ENCODE data around the gene UBE2H. TPM values are rescaled to one million over a fixed set of nuclear protein-coding genes. Genes with fewer than 3 reads are reported as not detected.
A peak's percentile ranks its signal among the peaks of the same experiment; 100 is the strongest.

The UBE2H gene
- total and polyA plus RNA-seq, 4 donors = 11.9 to 84.2 (median 23.7) TPM

- TF ChIP-seq CTCF (IDR thresholded peaks at IDR 0.05; ENCODE audit: low read depth, low read length, missing input control) = no peak
These were observed 2.4 kb downstream of the UBE2H start (continued) for GRCh38 chr7:129950191-129950932.

DNA sequence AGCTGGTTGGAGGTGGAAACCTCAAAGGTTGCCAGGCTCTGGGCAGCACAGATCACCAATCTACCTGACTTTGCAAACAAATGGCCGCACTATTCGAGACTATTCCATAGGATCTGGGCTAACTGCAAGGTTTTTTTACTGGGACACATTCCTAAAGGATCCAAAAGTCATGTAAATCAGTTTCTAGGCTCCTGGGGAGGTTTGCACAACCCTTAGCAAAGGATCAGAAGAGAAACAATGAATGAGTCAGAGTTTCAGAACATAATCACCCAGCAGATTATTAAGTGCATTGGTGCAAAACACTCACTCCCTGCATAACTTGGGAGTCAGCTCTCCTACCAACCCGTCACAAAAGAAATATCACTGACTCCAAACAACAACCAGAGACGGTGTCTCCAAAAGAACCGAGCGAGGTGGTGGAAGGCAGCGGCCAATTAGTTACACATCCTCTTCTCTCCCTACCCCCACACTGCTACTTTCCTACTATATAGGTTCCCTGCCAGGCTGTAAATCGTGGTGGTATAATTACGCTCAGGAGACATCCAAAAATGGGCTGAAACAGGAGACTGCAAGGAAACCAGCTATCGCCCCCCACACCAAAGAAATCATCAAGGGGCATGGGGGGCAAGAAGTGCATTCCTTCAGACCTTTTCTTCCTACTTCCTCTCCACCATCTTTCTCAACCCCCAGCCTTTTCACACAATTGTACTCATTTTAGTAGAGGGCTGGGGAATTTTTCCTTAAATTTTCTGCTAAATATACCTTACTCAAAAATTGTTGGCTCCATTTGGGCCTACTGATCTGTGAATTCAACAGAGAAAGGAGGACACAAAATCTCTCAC is 3.2 kb downstream of the UBE2H start:
- H3K9me3 ChIP-seq (ENCODE audit: control insufficient read depth in 4 of 4, low read length in 3 of 4) = no peaks in the 10 kb centered on the region
- peak overlapping the region; percentile 35 to 55 (median 39) for H3K4me3 ChIP-seq (ENCODE audit: low read depth in 1 of 3, low read length in 3 of 3)
- WGBS = 13% methylated on average over 10 of the region's 10 CpGs
- H3K9ac ChIP-seq (ENCODE audit: low read depth in 1 of 2, low read length in 2 of 2) = peak overlapping the region; percentile 90 to 92
- no peaks in the 10 kb centered on the region for H3K27me3 ChIP-seq (ENCODE audit: control insufficient read depth in 4 of 4, insufficient read depth in 4 of 4, low read length in 3 of 4)
- H3K36me3 ChIP-seq (ENCODE audit: control insufficient read depth in 4 of 4, insufficient read depth in 3 of 4, low read depth in 1 of 4, low read length in 3 of 4) = no peaks in the 10 kb centered on the region
- TF ChIP-seq HNF4G (IDR thresholded peaks at IDR 0.05) = no peak
- no peak for TF ChIP-seq NR2F2 (IDR thresholded peaks at IDR 0.05)
- peak in 1 of 2 donors; percentile 60 for TF ChIP-seq JUND (IDR thresholded peaks at IDR 0.05)
- peak; percentile 1 for TF ChIP-seq SP1 (IDR thresholded peaks at IDR 0.05)
- TF ChIP-seq EGR1 (IDR thresholded peaks at IDR 0.05; ENCODE audit: low read depth in 2 of 2) = no peak
- TF ChIP-seq, protein P1, sequence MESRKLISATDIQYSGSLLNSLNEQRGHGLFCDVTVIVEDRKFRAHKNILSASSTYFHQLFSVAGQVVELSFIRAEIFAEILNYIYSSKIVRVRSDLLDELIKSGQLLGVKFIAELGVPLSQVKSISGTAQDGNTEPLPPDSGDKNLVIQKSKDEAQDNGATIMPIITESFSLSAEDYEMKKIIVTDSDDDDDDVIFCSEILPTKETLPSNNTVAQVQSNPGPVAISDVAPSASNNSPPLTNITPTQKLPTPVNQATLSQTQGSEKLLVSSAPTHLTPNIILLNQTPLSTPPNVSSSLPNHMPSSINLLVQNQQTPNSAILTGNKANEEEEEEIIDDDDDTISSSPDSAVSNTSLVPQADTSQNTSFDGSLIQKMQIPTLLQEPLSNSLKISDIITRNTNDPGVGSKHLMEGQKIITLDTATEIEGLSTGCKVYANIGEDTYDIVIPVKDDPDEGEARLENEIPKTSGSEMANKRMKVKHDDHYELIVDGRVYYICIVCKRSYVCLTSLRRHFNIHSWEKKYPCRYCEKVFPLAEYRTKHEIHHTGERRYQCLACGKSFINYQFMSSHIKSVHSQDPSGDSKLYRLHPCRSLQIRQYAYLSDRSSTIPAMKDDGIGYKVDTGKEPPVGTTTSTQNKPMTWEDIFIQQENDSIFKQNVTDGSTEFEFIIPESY (IDR thresholded peaks at IDR 0.05) = peak; percentile 4
- no peak for TF ChIP-seq RXRA (IDR thresholded peaks at IDR 0.05)
- TF ChIP-seq, protein P2, sequence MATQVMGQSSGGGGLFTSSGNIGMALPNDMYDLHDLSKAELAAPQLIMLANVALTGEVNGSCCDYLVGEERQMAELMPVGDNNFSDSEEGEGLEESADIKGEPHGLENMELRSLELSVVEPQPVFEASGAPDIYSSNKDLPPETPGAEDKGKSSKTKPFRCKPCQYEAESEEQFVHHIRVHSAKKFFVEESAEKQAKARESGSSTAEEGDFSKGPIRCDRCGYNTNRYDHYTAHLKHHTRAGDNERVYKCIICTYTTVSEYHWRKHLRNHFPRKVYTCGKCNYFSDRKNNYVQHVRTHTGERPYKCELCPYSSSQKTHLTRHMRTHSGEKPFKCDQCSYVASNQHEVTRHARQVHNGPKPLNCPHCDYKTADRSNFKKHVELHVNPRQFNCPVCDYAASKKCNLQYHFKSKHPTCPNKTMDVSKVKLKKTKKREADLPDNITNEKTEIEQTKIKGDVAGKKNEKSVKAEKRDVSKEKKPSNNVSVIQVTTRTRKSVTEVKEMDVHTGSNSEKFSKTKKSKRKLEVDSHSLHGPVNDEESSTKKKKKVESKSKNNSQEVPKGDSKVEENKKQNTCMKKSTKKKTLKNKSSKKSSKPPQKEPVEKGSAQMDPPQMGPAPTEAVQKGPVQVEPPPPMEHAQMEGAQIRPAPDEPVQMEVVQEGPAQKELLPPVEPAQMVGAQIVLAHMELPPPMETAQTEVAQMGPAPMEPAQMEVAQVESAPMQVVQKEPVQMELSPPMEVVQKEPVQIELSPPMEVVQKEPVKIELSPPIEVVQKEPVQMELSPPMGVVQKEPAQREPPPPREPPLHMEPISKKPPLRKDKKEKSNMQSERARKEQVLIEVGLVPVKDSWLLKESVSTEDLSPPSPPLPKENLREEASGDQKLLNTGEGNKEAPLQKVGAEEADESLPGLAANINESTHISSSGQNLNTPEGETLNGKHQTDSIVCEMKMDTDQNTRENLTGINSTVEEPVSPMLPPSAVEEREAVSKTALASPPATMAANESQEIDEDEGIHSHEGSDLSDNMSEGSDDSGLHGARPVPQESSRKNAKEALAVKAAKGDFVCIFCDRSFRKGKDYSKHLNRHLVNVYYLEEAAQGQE (IDR thresholded peaks at IDR 0.05) = peak; percentile 0
- TF ChIP-seq CTCF (IDR thresholded peaks at IDR 0.05; ENCODE audit: low read depth, low read length, missing input control) = no peak
- TF ChIP-seq TAF1 (conservative IDR thresholded peaks at IDR 0.05) = no peak
- TF ChIP-seq, protein P3, sequence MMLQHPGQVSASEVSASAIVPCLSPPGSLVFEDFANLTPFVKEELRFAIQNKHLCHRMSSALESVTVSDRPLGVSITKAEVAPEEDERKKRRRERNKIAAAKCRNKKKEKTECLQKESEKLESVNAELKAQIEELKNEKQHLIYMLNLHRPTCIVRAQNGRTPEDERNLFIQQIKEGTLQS (IDR thresholded peaks at IDR 0.05) = no peak
- TF ChIP-seq, protein P4, sequence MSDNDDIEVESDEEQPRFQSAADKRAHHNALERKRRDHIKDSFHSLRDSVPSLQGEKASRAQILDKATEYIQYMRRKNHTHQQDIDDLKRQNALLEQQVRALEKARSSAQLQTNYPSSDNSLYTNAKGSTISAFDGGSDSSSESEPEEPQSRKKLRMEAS (IDR thresholded peaks at IDR 0.05) = no peak
- TF ChIP-seq FOXA2 (IDR thresholded peaks at IDR 0.05) = no peak
- TF ChIP-seq HNF4A (conservative IDR thresholded peaks at IDR 0.05) = no peak
- TF ChIP-seq FOXA1 (IDR thresholded peaks at IDR 0.05) = no peak
- peak; percentile 89 for TF ChIP-seq YY1 (IDR thresholded peaks at IDR 0.05)
- TF ChIP-seq RAD21 (IDR thresholded peaks at IDR 0.05) = no peak
- no peak for TF ChIP-seq GABPA (IDR thresholded peaks at IDR 0.05 in 1 of 2, conservative IDR thresholded peaks at IDR 0.05 in 1 of 2)
- no peak for DNase-seq (ENCODE audit: low spot score)
- H3K4me1 ChIP-seq (ENCODE audit: control insufficient read depth in 4 of 4, insufficient read depth in 4 of 4, low read length in 3 of 4) = peaks cover 9 to 43% (median 36%) of the 10 kb centered on the region in 4 donors
- H3K27ac ChIP-seq (ENCODE audit: low read depth in 1 of 2, low read length in 2 of 2) = peak overlapping the region; percentile 89 to 98
